Measurements from ENCODE around the gene ARG1.

DNA sequence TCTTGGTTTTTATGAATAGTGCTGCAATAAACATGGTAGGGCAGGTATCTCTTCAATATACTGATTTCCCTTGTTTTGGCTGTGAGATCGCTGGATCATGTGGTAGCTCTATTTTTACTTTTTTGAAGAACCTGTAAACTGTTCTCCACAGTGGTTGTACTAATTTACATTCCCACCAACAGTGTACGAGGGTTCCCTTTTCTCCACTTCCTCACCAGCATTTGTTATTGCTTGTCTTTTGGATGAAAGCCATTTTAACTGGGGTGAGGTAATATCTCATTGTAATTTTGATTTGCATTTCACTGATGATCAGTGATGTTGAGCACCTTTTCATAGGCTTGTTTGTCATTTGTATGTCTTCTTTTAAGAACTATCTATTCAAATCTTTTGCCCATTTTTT, 8.0 kb upstream of the ARG1 start:
- TF ChIP-seq, protein P1, sequence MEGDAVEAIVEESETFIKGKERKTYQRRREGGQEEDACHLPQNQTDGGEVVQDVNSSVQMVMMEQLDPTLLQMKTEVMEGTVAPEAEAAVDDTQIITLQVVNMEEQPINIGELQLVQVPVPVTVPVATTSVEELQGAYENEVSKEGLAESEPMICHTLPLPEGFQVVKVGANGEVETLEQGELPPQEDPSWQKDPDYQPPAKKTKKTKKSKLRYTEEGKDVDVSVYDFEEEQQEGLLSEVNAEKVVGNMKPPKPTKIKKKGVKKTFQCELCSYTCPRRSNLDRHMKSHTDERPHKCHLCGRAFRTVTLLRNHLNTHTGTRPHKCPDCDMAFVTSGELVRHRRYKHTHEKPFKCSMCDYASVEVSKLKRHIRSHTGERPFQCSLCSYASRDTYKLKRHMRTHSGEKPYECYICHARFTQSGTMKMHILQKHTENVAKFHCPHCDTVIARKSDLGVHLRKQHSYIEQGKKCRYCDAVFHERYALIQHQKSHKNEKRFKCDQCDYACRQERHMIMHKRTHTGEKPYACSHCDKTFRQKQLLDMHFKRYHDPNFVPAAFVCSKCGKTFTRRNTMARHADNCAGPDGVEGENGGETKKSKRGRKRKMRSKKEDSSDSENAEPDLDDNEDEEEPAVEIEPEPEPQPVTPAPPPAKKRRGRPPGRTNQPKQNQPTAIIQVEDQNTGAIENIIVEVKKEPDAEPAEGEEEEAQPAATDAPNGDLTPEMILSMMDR (IDR thresholded peaks at IDR 0.05), result no peak
- no peak for TF ChIP-seq POLR2A (IDR thresholded peaks at IDR 0.05)
- TF ChIP-seq EP300 (IDR thresholded peaks at IDR 0.05; ENCODE audit: low read depth), result no peak

All from transverse colon (tissue), 3 donors.